ENCODE measurements around the gene FGD5. TPM values are rescaled to one million over a fixed set of nuclear protein-coding genes. Genes with fewer than 3 reads are reported as not detected.

FGD5 gene
- total RNA-seq = 10 to 100 TPM; 36.2 to 61.6 TPM
- 1 to 10 TPM; 2.5 to 3.8 TPM for polyA plus RNA-seq
- long read RNA-seq, donor 1, full-length matches to known transcripts = 5 of 23 reads
- long read RNA-seq, donor 1, partial matches to known transcripts = 7 of 23 reads
- long read RNA-seq, donor 1, other reads (novel, unspliced or antisense) = 11 of 23 reads
- long read RNA-seq, donor 2, full-length matches to known transcripts = 6 of 35 reads
- long read RNA-seq, donor 2, partial matches to known transcripts = 8 of 35 reads
- long read RNA-seq, donor 2, other reads (novel, unspliced or antisense) = 21 of 35 reads

- Histone ChIP-seq H3K4me3 (ENCODE audit: low read length in 2 of 2) (no peak within 1 kb of the TSS), H3K36me3 (ENCODE audit: control insufficient read depth in 1 of 2, insufficient read depth in 2 of 2, low read length in 1 of 2) (no peaks in the 10 kb centered on the region), H3K4me1 (ENCODE audit: control insufficient read depth in 1 of 2, insufficient read depth in 2 of 2, low read length in 2 of 2) (no peaks in the 10 kb centered on the region), H3K27me3 (ENCODE audit: control insufficient read depth in 1 of 2, insufficient read depth in 2 of 2, low read length in 1 of 2) (no peaks in the 10 kb centered on the region), H3K27ac (ENCODE audit: low read depth in 1 of 2, low read length in 2 of 2) (no peak within 1 kb of the TSS), H3K9me3 (ENCODE audit: control insufficient read depth, low read length) (no peaks in the 10 kb centered on the region)
- intact Hi-C loops (cut with DNase I) = no loop called here
- ATAC-seq (ENCODE audit: low FRiP score) (no peak), DNase-seq (no peak)
- 93 to 95% methylated on average over 25 of the region's 25 CpGs for whole genome bisulfite sequencing, 2 donors
Observed at GRCh38 chr3:14818804-14819500, at the start of gene FGD5. Gene FGD5 (plus strand): TSS chr3:14818962. CDS start chr3:14819072, 110 bp downstream.

- no peak for ATAC-seq (ENCODE audit: low FRiP score)
Observed at GRCh38 chr3:14769544-14770325, 49.0 kb upstream of the FGD5 start.

GRCh38 chr3:14770591-14770990 lies 48.2 kb upstream of the FGD5 start:
- DNase-seq (no peak), ATAC-seq (ENCODE audit: low FRiP score) (no peak)
- intact Hi-C loops (cut with DNase I) = no loop called here
- H3K4me1 ChIP-seq (ENCODE audit: control insufficient read depth in 1 of 2, insufficient read depth in 2 of 2, low read length in 2 of 2) = no peaks in the 10 kb centered on the region
- no peak overlapping the region for H3K27ac ChIP-seq (ENCODE audit: low read depth in 1 of 2, low read length in 2 of 2)
- no peaks in the 10 kb centered on the region for H3K9me3 ChIP-seq (ENCODE audit: control insufficient read depth, low read length)
- H3K4me3 ChIP-seq (ENCODE audit: low read length in 2 of 2) = no peak overlapping the region
- H3K36me3 ChIP-seq (ENCODE audit: control insufficient read depth in 1 of 2, insufficient read depth in 2 of 2, low read length in 1 of 2) = no peaks in the 10 kb centered on the region
- H3K27me3 ChIP-seq (ENCODE audit: control insufficient read depth in 1 of 2, insufficient read depth in 2 of 2, low read length in 1 of 2) = no peaks in the 10 kb centered on the region
- 95 to 96% methylated on average over 7 of the region's 7 CpGs for WGBS, 2 donors

More at GRCh38 chr3:14769544-14770325, 49.0 kb upstream of the FGD5 start:
- Histone ChIP-seq H3K4me3 (ENCODE audit: low read length in 2 of 2) (no peak overlapping the region), H3K27ac (ENCODE audit: low read depth in 1 of 2, low read length in 2 of 2) (no peak overlapping the region), H3K9me3 (ENCODE audit: control insufficient read depth, low read length) (no peaks in the 10 kb centered on the region), H3K36me3 (ENCODE audit: control insufficient read depth in 1 of 2, insufficient read depth in 2 of 2, low read length in 1 of 2) (no peaks in the 10 kb centered on the region), H3K4me1 (ENCODE audit: control insufficient read depth in 1 of 2, insufficient read depth in 2 of 2, low read length in 2 of 2) (no peaks in the 10 kb centered on the region), H3K27me3 (ENCODE audit: control insufficient read depth in 1 of 2, insufficient read depth in 2 of 2, low read length in 1 of 2) (no peaks in the 10 kb centered on the region)
- intact Hi-C loops (cut with DNase I) = no loop called here
- 91 to 93% methylated on average over 11 of the region's 11 CpGs for WGBS, 2 donors
- no peak for DNase-seq

GRCh38 chr3:14771593-14772497 lies 46.9 kb upstream of the FGD5 start:
- DNase-seq (no peak), ATAC-seq (ENCODE audit: low FRiP score) (no peak)
- Histone ChIP-seq H3K27me3 (ENCODE audit: control insufficient read depth in 1 of 2, insufficient read depth in 2 of 2, low read length in 1 of 2) (no peaks in the 10 kb centered on the region), H3K4me1 (ENCODE audit: control insufficient read depth in 1 of 2, insufficient read depth in 2 of 2, low read length in 2 of 2) (no peaks in the 10 kb centered on the region), H3K36me3 (ENCODE audit: control insufficient read depth in 1 of 2, insufficient read depth in 2 of 2, low read length in 1 of 2) (no peaks in the 10 kb centered on the region), H3K9me3 (ENCODE audit: control insufficient read depth, low read length) (no peaks in the 10 kb centered on the region), H3K27ac (ENCODE audit: low read depth in 1 of 2, low read length in 2 of 2) (no peak overlapping the region), H3K4me3 (ENCODE audit: low read length in 2 of 2) (no peak overlapping the region)
- WGBS, 2 donors = 86 to 90% methylated on average over 18 of the region's 18 CpGs
- intact Hi-C loops (cut with DNase I) = no loop called here

GRCh38 chr3:14772533-14773138 lies 46.1 kb upstream of the FGD5 start:
- Histone ChIP-seq H3K4me1 (ENCODE audit: control insufficient read depth in 1 of 2, insufficient read depth in 2 of 2, low read length in 2 of 2) (no peaks in the 10 kb centered on the region), H3K36me3 (ENCODE audit: control insufficient read depth in 1 of 2, insufficient read depth in 2 of 2, low read length in 1 of 2) (no peaks in the 10 kb centered on the region), H3K27me3 (ENCODE audit: control insufficient read depth in 1 of 2, insufficient read depth in 2 of 2, low read length in 1 of 2) (no peaks in the 10 kb centered on the region), H3K27ac (ENCODE audit: low read depth in 1 of 2, low read length in 2 of 2) (no peak overlapping the region), H3K9me3 (ENCODE audit: control insufficient read depth, low read length) (no peaks in the 10 kb centered on the region), H3K4me3 (ENCODE audit: low read length in 2 of 2) (no peak overlapping the region)
- 88 to 92% methylated on average over 16 of the region's 16 CpGs for WGBS, 2 donors
- intact Hi-C loops (cut with DNase I) = no loop called here
- DNase-seq (no peak), ATAC-seq (ENCODE audit: low FRiP score) (no peak)

GRCh38 chr3:14773281-14773680 lies 45.5 kb upstream of the FGD5 start:
- DNase-seq (no peak), ATAC-seq (ENCODE audit: low FRiP score) (no peak)
- H3K36me3 ChIP-seq (ENCODE audit: control insufficient read depth in 1 of 2, insufficient read depth in 2 of 2, low read length in 1 of 2) = no peaks in the 10 kb centered on the region
- intact Hi-C loops (cut with DNase I) = no loop called here
- H3K4me1 ChIP-seq (ENCODE audit: control insufficient read depth in 1 of 2, insufficient read depth in 2 of 2, low read length in 2 of 2) = no peaks in the 10 kb centered on the region
- H3K9me3 ChIP-seq (ENCODE audit: control insufficient read depth, low read length) = no peaks in the 10 kb centered on the region
- H3K27ac ChIP-seq (ENCODE audit: low read depth in 1 of 2, low read length in 2 of 2) = no peak overlapping the region
- no peak overlapping the region for H3K4me3 ChIP-seq (ENCODE audit: low read length in 2 of 2)
- no peaks in the 10 kb centered on the region for H3K27me3 ChIP-seq (ENCODE audit: control insufficient read depth in 1 of 2, insufficient read depth in 2 of 2, low read length in 1 of 2)

- H3K27ac ChIP-seq (ENCODE audit: low read depth in 1 of 2, low read length in 2 of 2) = no peak overlapping the region
- no peaks in the 10 kb centered on the region for H3K36me3 ChIP-seq (ENCODE audit: control insufficient read depth in 1 of 2, insufficient read depth in 2 of 2, low read length in 1 of 2)
- H3K4me3 ChIP-seq (ENCODE audit: low read length in 2 of 2) = no peak overlapping the region
- DNase-seq (no peak), ATAC-seq (ENCODE audit: low FRiP score) (no peak)
- H3K27me3 ChIP-seq (ENCODE audit: control insufficient read depth in 1 of 2, insufficient read depth in 2 of 2, low read length in 1 of 2) = no peaks in the 10 kb centered on the region
- WGBS, 2 donors = 90% methylated on average over 6 of the region's 6 CpGs
- no peaks in the 10 kb centered on the region for H3K9me3 ChIP-seq (ENCODE audit: control insufficient read depth, low read length)
- intact Hi-C loops (cut with DNase I) = no loop called here
- H3K4me1 ChIP-seq (ENCODE audit: control insufficient read depth in 1 of 2, insufficient read depth in 2 of 2, low read length in 2 of 2) = no peaks in the 10 kb centered on the region
Observed at GRCh38 chr3:14773691-14774128, 45.1 kb upstream of the FGD5 start.

GRCh38 chr3:14774431-14774830 lies 44.3 kb upstream of the FGD5 start:
- Histone ChIP-seq H3K9me3 (ENCODE audit: control insufficient read depth, low read length) (no peaks in the 10 kb centered on the region), H3K27me3 (ENCODE audit: control insufficient read depth in 1 of 2, insufficient read depth in 2 of 2, low read length in 1 of 2) (no peaks in the 10 kb centered on the region), H3K4me1 (ENCODE audit: control insufficient read depth in 1 of 2, insufficient read depth in 2 of 2, low read length in 2 of 2) (no peaks in the 10 kb centered on the region), H3K27ac (ENCODE audit: low read depth in 1 of 2, low read length in 2 of 2) (no peak overlapping the region), H3K36me3 (ENCODE audit: control insufficient read depth in 1 of 2, insufficient read depth in 2 of 2, low read length in 1 of 2) (no peaks in the 10 kb centered on the region), H3K4me3 (ENCODE audit: low read length in 2 of 2) (no peak overlapping the region)
- 88 to 91% methylated on average over 12 of the region's 12 CpGs for WGBS, 2 donors
- ATAC-seq (ENCODE audit: low FRiP score) (no peak), DNase-seq (no peak)
- intact Hi-C loops (cut with DNase I) = no loop called here

Measured in aorta (tissue), 5 donors.